ENCODE measurements around the gene SPATA7. TPM values are rescaled to one million over a fixed set of nuclear protein-coding genes. Genes with fewer than 3 reads are reported as not detected.

SPATA7 gene
- polyA plus RNA-seq, 3 donors: 2.2 to 4.8 (median 3.4) TPM

GRCh38 chr14:88481059-88481458 is 95.6 kb downstream of the SPATA7 start:
- H3K4me3 ChIP-seq (replicated peaks in 1 of 3; ENCODE audit: low read depth in 2 of 3, low read length in 3 of 3): no peak overlapping the region
- Mint-ChIP-seq H3K9me3 (peaks cover 3 to 19% (median 13%) of the 10 kb centered on the region in 7 donors), H3K27ac (peak overlapping the region in 1 of 7 donors; percentile 31), H3K27me3 (ENCODE audit: low read depth in 3 of 3) (peaks cover 0 to 14% (median 5%) of the 10 kb centered on the region in 3 donors), H3K4me1 (no peaks in the 10 kb centered on the region), H3K4me3 (no peak overlapping the region), H3K36me3 (no peaks in the 10 kb centered on the region)
- H3K27ac ChIP-seq (ENCODE audit: low read depth in 1 of 2, low read length in 2 of 2): no peak overlapping the region
- H3K4me1 ChIP-seq (ENCODE audit: control insufficient read depth in 1 of 2, insufficient read depth in 2 of 2, low read length in 2 of 2): no peaks in the 10 kb centered on the region
- no CpG with 5 or more reads among the region's 2 CpGs for WGBS (ENCODE audit: insufficient coverage)
- peaks cover 0 to 17% of the 10 kb centered on the region in 2 donors for H3K9me3 ChIP-seq (replicated peaks in 1 of 2; ENCODE audit: control insufficient read depth in 1 of 2, insufficient read depth in 1 of 2, low read length in 2 of 2)
- intact Hi-C loops (cut with micrococcal nuclease): no loop called here
- H3K79me2 ChIP-seq (ENCODE audit: insufficient read depth, low read length): no peaks in the 10 kb centered on the region
- no peak for DNase-seq
- no peak overlapping the region for H2AFZ ChIP-seq (ENCODE audit: insufficient read depth, low read depth, low read length, poor library complexity, severe bottlenecking)
- no peak overlapping the region for H3K4me2 ChIP-seq (replicated peaks; ENCODE audit: extremely low read depth, low read length, poor library complexity, severe bottlenecking)
- H4K20me1 ChIP-seq (ENCODE audit: insufficient read depth, low read length): no peaks in the 10 kb centered on the region
- TF ChIP-seq, protein P1, sequence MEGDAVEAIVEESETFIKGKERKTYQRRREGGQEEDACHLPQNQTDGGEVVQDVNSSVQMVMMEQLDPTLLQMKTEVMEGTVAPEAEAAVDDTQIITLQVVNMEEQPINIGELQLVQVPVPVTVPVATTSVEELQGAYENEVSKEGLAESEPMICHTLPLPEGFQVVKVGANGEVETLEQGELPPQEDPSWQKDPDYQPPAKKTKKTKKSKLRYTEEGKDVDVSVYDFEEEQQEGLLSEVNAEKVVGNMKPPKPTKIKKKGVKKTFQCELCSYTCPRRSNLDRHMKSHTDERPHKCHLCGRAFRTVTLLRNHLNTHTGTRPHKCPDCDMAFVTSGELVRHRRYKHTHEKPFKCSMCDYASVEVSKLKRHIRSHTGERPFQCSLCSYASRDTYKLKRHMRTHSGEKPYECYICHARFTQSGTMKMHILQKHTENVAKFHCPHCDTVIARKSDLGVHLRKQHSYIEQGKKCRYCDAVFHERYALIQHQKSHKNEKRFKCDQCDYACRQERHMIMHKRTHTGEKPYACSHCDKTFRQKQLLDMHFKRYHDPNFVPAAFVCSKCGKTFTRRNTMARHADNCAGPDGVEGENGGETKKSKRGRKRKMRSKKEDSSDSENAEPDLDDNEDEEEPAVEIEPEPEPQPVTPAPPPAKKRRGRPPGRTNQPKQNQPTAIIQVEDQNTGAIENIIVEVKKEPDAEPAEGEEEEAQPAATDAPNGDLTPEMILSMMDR (IDR thresholded peaks at IDR 0.05): no peak
- H3K36me3 ChIP-seq (replicated peaks in 1 of 2; ENCODE audit: control insufficient read depth in 1 of 2, insufficient read depth in 2 of 2, low read length in 2 of 2): no peaks in the 10 kb centered on the region
- no peaks in the 10 kb centered on the region for H3K27me3 ChIP-seq (ENCODE audit: control insufficient read depth in 2 of 2, insufficient read depth in 2 of 2, low read length in 2 of 2)
- H3K9ac ChIP-seq (ENCODE audit: insufficient read depth, low read length, poor library complexity, severe bottlenecking): no peak overlapping the region

- no peak overlapping the region for H3K4me3 ChIP-seq (replicated peaks in 1 of 3; ENCODE audit: low read depth in 2 of 3, low read length in 3 of 3)
- no peak overlapping the region for H3K4me2 ChIP-seq (replicated peaks; ENCODE audit: extremely low read depth, low read length, poor library complexity, severe bottlenecking)
- H3K4me3 Mint-ChIP-seq: no peak overlapping the region
- TF ChIP-seq, protein P1 (IDR thresholded peaks at IDR 0.05): no peak
- 98% methylated on average over 5 of the region's 7 CpGs for WGBS (ENCODE audit: insufficient coverage)
- H3K79me2 ChIP-seq (ENCODE audit: insufficient read depth, low read length): no peaks in the 10 kb centered on the region
- H3K27me3 Mint-ChIP-seq (ENCODE audit: low read depth in 3 of 3): peaks cover 0 to 15% (median 5%) of the 10 kb centered on the region in 3 donors
- H3K9me3 Mint-ChIP-seq: peaks cover 3 to 19% (median 13%) of the 10 kb centered on the region in 7 donors
- no peak for DNase-seq
- intact Hi-C loops (cut with micrococcal nuclease): no loop called here
- H2AFZ ChIP-seq (ENCODE audit: insufficient read depth, low read depth, low read length, poor library complexity, severe bottlenecking): no peak overlapping the region
- H4K20me1 ChIP-seq (ENCODE audit: insufficient read depth, low read length): no peaks in the 10 kb centered on the region
- no peaks in the 10 kb centered on the region for H3K4me1 Mint-ChIP-seq
- no peaks in the 10 kb centered on the region for H3K36me3 ChIP-seq (replicated peaks in 1 of 2; ENCODE audit: control insufficient read depth in 1 of 2, insufficient read depth in 2 of 2, low read length in 2 of 2)
- no peak overlapping the region for H3K27ac ChIP-seq (ENCODE audit: low read depth in 1 of 2, low read length in 2 of 2)
- H3K4me1 ChIP-seq (ENCODE audit: control insufficient read depth in 1 of 2, insufficient read depth in 2 of 2, low read length in 2 of 2): no peaks in the 10 kb centered on the region
- H3K27me3 ChIP-seq (ENCODE audit: control insufficient read depth in 2 of 2, insufficient read depth in 2 of 2, low read length in 2 of 2): no peaks in the 10 kb centered on the region
- no peak overlapping the region for H3K9ac ChIP-seq (ENCODE audit: insufficient read depth, low read length, poor library complexity, severe bottlenecking)
- no peak overlapping the region for H3K27ac Mint-ChIP-seq
- no peaks in the 10 kb centered on the region for H3K36me3 Mint-ChIP-seq
- peaks cover 0 to 17% of the 10 kb centered on the region in 2 donors for H3K9me3 ChIP-seq (replicated peaks in 1 of 2; ENCODE audit: control insufficient read depth in 1 of 2, insufficient read depth in 1 of 2, low read length in 2 of 2)
These were observed 96.3 kb downstream of the SPATA7 start for GRCh38 chr14:88481794-88482193.

Measured in CD14-positive monocyte (primary cell).